H9 (cell line): Measurements from ENCODE around the gene SERPINA5. TPM values are rescaled to one million over a fixed set of nuclear protein-coding genes. Genes with fewer than 3 reads are reported as not detected.

Source experiments
- DNase-seq: peaks from one replicate; pipeline ENCODE4 v3.0.0-alpha.2; 2017
- H2AFZ ChIP-seq: one replicate; pipeline ENCODE4 v1.6.1; 2013; ENCODE audit warnings: mild to moderate bottlenecking, low read length, control low read depth, moderate library complexity
- H2AK5ac ChIP-seq: 2 replicates; pipeline ENCODE4 v1.6.1; 2013; ENCODE audit warnings: low read length, control low read depth, mixed read lengths; ENCODE audit not compliant: insufficient read length
- H2BK120ac ChIP-seq: one replicate; pipeline ENCODE4 v1.6.1; 2013; ENCODE audit warnings: low read depth, mild to moderate bottlenecking, low read length, control low read depth, inconsistent platforms; ENCODE audit not compliant: poor library complexity, severe bottlenecking
- H2BK12ac ChIP-seq: 2 replicates; pipeline ENCODE4 v1.6.1; 2013; ENCODE audit warnings: low read length, control low read depth, mixed read lengths, low read depth; ENCODE audit not compliant: insufficient read length
- H2BK15ac ChIP-seq: 2 replicates; pipeline ENCODE4 v1.6.1; 2013; ENCODE audit warnings: low read depth, low read length, control low read depth
- H2BK20ac ChIP-seq: one replicate; pipeline ENCODE4 v1.6.1; 2013; ENCODE audit warnings: low read depth, mild to moderate bottlenecking, low read length, control low read depth, inconsistent platforms; ENCODE audit not compliant: poor library complexity, severe bottlenecking
- H2BK5ac ChIP-seq: 2 replicates; pipeline ENCODE4 v1.6.1; 2013; ENCODE audit warnings: low read length, control low read depth, mixed read lengths; ENCODE audit not compliant: insufficient read length
- H3K14ac ChIP-seq: 2 replicates; pipeline ENCODE4 v1.6.1; 2013; ENCODE audit warnings: low read length, control low read depth; ENCODE audit not compliant: insufficient read depth
- H3K18ac ChIP-seq: 2 replicates; pipeline ENCODE4 v1.6.1; 2013; ENCODE audit warnings: low read depth, mild to moderate bottlenecking, mixed read lengths, low read length, control low read depth; ENCODE audit not compliant: insufficient read length
- H3K23ac ChIP-seq: 2 replicates; pipeline ENCODE4 v1.6.1; 2013; ENCODE audit warnings: low read length, control low read depth, mixed read lengths, low read depth; ENCODE audit not compliant: insufficient read length
- H3K23me2 ChIP-seq: 2 replicates; pipeline ENCODE4 v1.6.1; 2013; ENCODE audit warnings: low read depth, mild to moderate bottlenecking, mixed read lengths, low read length, control low read depth; ENCODE audit not compliant: insufficient read length, poor library complexity, severe bottlenecking
- H3K27ac ChIP-seq: 2 replicates; pipeline ENCODE4 v1.5.1; 2013; ENCODE audit warnings: low read length, control low read depth, mixed read lengths, low read depth; ENCODE audit not compliant: insufficient read length
- H3K27me3 ChIP-seq: 2 replicates; pipeline ENCODE4 v1.6.1; 2013; ENCODE audit warnings: low read length, control low read depth, inconsistent platforms; ENCODE audit not compliant: insufficient read depth
- H3K4ac ChIP-seq: 2 replicates; pipeline ENCODE4 v1.6.1; 2013; ENCODE audit warnings: low read depth, mild to moderate bottlenecking, control low read depth, inconsistent platforms, low read length, moderate library complexity
- H3K4me1 ChIP-seq: 2 replicates; pipeline ENCODE4 v1.6.1; 2013; ENCODE audit warnings: low read length, control low read depth, inconsistent platforms; ENCODE audit not compliant: insufficient read depth
- H3K4me2 ChIP-seq: 2 replicates; pipeline ENCODE4 v1.6.1; 2013; ENCODE audit warnings: low read length, control low read depth, mixed read lengths; ENCODE audit not compliant: insufficient read length, insufficient read depth
- H3K56ac ChIP-seq: 2 replicates; pipeline ENCODE4 v1.6.1; 2013; ENCODE audit warnings: low read depth, mild to moderate bottlenecking, mixed read lengths, low read length, control low read depth; ENCODE audit not compliant: insufficient read length
- H3K79me1 ChIP-seq: 2 replicates; pipeline ENCODE4 v1.6.1; 2013; ENCODE audit warnings: low read depth, mild to moderate bottlenecking, moderate library complexity, low read length, control low read depth, inconsistent platforms; ENCODE audit not compliant: insufficient read depth, poor library complexity, severe bottlenecking
- H3K79me2 ChIP-seq: 2 replicates; pipeline ENCODE4 v1.6.1; 2013; ENCODE audit warnings: low read length, control low read depth, inconsistent platforms; ENCODE audit not compliant: insufficient read depth
- H3K9ac ChIP-seq: 2 replicates; pipeline ENCODE4 v1.6.1; 2013; ENCODE audit warnings: low read length, control low read depth, mixed read lengths; ENCODE audit not compliant: insufficient read length; ENCODE audit errors: extremely low read depth
- H3K9me3 ChIP-seq: one replicate; pipeline ENCODE4 v1.6.1; 2013; ENCODE audit warnings: low read depth, low read length, inconsistent platforms; ENCODE audit not compliant: control insufficient read depth
- H3T11ph ChIP-seq: one replicate; pipeline ENCODE4 v1.6.1; 2013; ENCODE audit warnings: mild to moderate bottlenecking, low read length, control low read depth, inconsistent platforms
- H4K20me1 ChIP-seq: one replicate; pipeline ENCODE4 v1.6.1; 2013; ENCODE audit not compliant: control insufficient read depth, insufficient read length, insufficient read depth
- H4K5ac ChIP-seq: 2 replicates; pipeline ENCODE4 v1.6.1; 2013; ENCODE audit warnings: low read depth, mild to moderate bottlenecking, mixed read lengths, low read length, control low read depth; ENCODE audit not compliant: insufficient read length
- H4K8ac ChIP-seq: replicated peaks from 2 replicates; pipeline ENCODE4 v1.6.1; 2013; ENCODE audit warnings: low read length, control low read depth, mixed read lengths, low read depth; ENCODE audit not compliant: insufficient read length
- H4K91ac ChIP-seq: 2 replicates; pipeline ENCODE4 v1.6.1; 2013; ENCODE audit warnings: low read depth, mild to moderate bottlenecking, moderate library complexity, mixed read lengths, low read length, control low read depth; ENCODE audit not compliant: insufficient read length
- H3K27ac Mint-ChIP-seq, 3 experiments: 2 replicates in 2 of 3; 3 replicates in 1 of 3; pipeline ENCODE4 v1.8.0; 2020 to 2021; ENCODE audit warnings: mixed read lengths in 3 of 3, mild to moderate bottlenecking in 1 of 3, moderate library complexity in 1 of 3
- H3K27me3 Mint-ChIP-seq: 2 replicates; pipeline ENCODE4 v1.8.0; 2021; ENCODE audit warnings: low read depth, mild to moderate bottlenecking, moderate library complexity, mixed read lengths
- H3K36me3 Mint-ChIP-seq, 3 experiments: 2 replicates in 2 of 3; 3 replicates in 1 of 3; pipeline ENCODE4 v1.8.0; 2020 to 2021; ENCODE audit warnings: low read depth in 3 of 3, mixed read lengths in 3 of 3; ENCODE audit not compliant: insufficient read depth in 1 of 3
- H3K4me1 Mint-ChIP-seq, 2 experiments: 2 replicates each; pipeline ENCODE4 v1.8.0; 2020; ENCODE audit warnings: mixed read lengths in 2 of 2
- H3K4me3 Mint-ChIP-seq, 2 experiments: 2 replicates in 1 of 2; 3 replicates in 1 of 2; pipeline ENCODE4 v1.8.0; 2020 to 2021; ENCODE audit warnings: mild to moderate bottlenecking in 2 of 2, mixed read lengths in 2 of 2, moderate library complexity in 1 of 2
- H3K9me3 Mint-ChIP-seq, 2 experiments: 2 replicates in 1 of 2; 3 replicates in 1 of 2; pipeline ENCODE4 v1.8.0; 2020; ENCODE audit warnings: mild to moderate bottlenecking in 2 of 2, mixed read lengths in 2 of 2, moderate library complexity in 1 of 2
- CTCF ChIP-seq: fragments of 200-600 bp; sonication (generic); conservative IDR thresholded peaks from 3 replicates; pipeline ENCODE4 v1.8.0; 2021; ENCODE audit warnings: antibody characterized with exemption, mild to moderate bottlenecking
- WGBS: extraction: QIAGEN DNeasy Blood & Tissue Kit; methylation state at CpG from one replicate; pipeline ENCODE4 v1.1.7; 2013; ENCODE audit warnings: missing lambda C conversion rate, low lambda C conversion rate, mixed read lengths; ENCODE audit not compliant: insufficient read length; ENCODE audit errors: extremely low coverage; 5-methylcytosine and 5-hydroxymethylcytosine counted together
- total RNA-seq: library from RNA; stranded (reverse); gene quantifications from 2 replicates; pipeline ENCODE4 v1.2.1, GENCODE V29; 2021

Gene SERPINA5
- total RNA-seq, 1 experiment from 2014 or later: 1.1 TPM

- H3K9ac ChIP-seq: no peak overlapping the region
- no peaks in the 10 kb centered on the region for H4K20me1 ChIP-seq
- no peak overlapping the region for H2BK12ac ChIP-seq
- H3K4me1 Mint-ChIP-seq: peaks cover 7 to 9% of the 10 kb centered on the region in 2 experiments
- no peak overlapping the region for H3K4ac ChIP-seq
- no peaks in the 10 kb centered on the region for H3K27me3 ChIP-seq
- no peak overlapping the region for H3K56ac ChIP-seq
- no peak for DNase-seq
- no peak overlapping the region for H3K14ac ChIP-seq
- peaks cover 9% of the 10 kb centered on the region for H3K9me3 ChIP-seq
- no peak overlapping the region for H2AK5ac ChIP-seq
- H3K36me3 Mint-ChIP-seq: peaks cover 2 to 25% (median 14%) of the 10 kb centered on the region in 3 experiments; a peak in 6 of 7 replicates
- no peak overlapping the region for H2BK120ac ChIP-seq
- H3K23me2 ChIP-seq: no peaks in the 10 kb centered on the region
- no peak overlapping the region for H3K27ac Mint-ChIP-seq
- TF ChIP-seq CTCF: no peak
- no peak overlapping the region for H3K18ac ChIP-seq
- H2BK5ac ChIP-seq: no peak overlapping the region
- no peak overlapping the region for H3K23ac ChIP-seq
- H3K4me2 ChIP-seq: no peak overlapping the region
- H4K91ac ChIP-seq: no peak overlapping the region
- H2BK15ac ChIP-seq: no peak overlapping the region
- no peak overlapping the region for H4K5ac ChIP-seq
- peaks cover 13% of the 10 kb centered on the region for H3K27me3 Mint-ChIP-seq
- no peak overlapping the region for H3T11ph ChIP-seq
- H4K8ac ChIP-seq: no peak overlapping the region
- H3K79me2 ChIP-seq: no peaks in the 10 kb centered on the region
- no peaks in the 10 kb centered on the region for H3K79me1 ChIP-seq
- no peak overlapping the region for H3K27ac ChIP-seq
- H2BK20ac ChIP-seq: no peak overlapping the region
- no peak overlapping the region for H2AFZ ChIP-seq
- H3K4me3 Mint-ChIP-seq: no peak overlapping the region
- no peaks in the 10 kb centered on the region for H3K4me1 ChIP-seq
- H3K9me3 Mint-ChIP-seq: peaks cover 35 to 40% of the 10 kb centered on the region in 2 experiments
- no CpG with 5 or more reads among the region's 3 CpGs for WGBS
These were observed 37.0 kb downstream of the SERPINA5 start for GRCh38 chr14:94617988-94618822.
